ENCODE measurements around the gene FAM13B. TPM values are rescaled to one million over a fixed set of nuclear protein-coding genes. Genes with fewer than 3 reads are reported as not detected.

Gene FAM13B
- total RNA-seq, 1 experiment from 2014 or later, result 13.6 TPM

- POLR2A ChIA-PET, result no interaction called here
- Histone ChIP-seq H3K4me3 (replicated peaks in 1 of 2; ENCODE audit: low read depth in 1 of 2, low read length in 2 of 2) (no peak overlapping the region), H3K79me2 (ENCODE audit: insufficient read depth, low read length) (no peaks in the 10 kb centered on the region), H2AFZ (ENCODE audit: low read depth, low read length, poor library complexity, severe bottlenecking) (no peak overlapping the region), H3K9me2 (ENCODE audit: insufficient read depth) (no peaks in the 10 kb centered on the region), H3K27ac (ENCODE audit: low read depth, low read length) (no peak overlapping the region), H3K9ac (ENCODE audit: low read length) (no peak overlapping the region), H3K27me3 (ENCODE audit: insufficient read depth, low read length) (no peaks in the 10 kb centered on the region), H3K9me3 (ENCODE audit: control insufficient read depth in 1 of 2, insufficient read depth in 1 of 2, low read depth in 1 of 2, low read length in 2 of 2) (no peaks in the 10 kb centered on the region), H3K4me2 (ENCODE audit: low read length) (no peak overlapping the region), H4K20me1 (ENCODE audit: insufficient read depth) (no peaks in the 10 kb centered on the region), H3K4me1 (ENCODE audit: control insufficient read depth in 1 of 2, insufficient read depth in 2 of 2, low read length in 2 of 2) (no peaks in the 10 kb centered on the region), H3K36me3 (ENCODE audit: control insufficient read depth in 1 of 2, insufficient read depth in 2 of 2, low read length in 2 of 2) (peaks cover 11 to 29% of the 10 kb centered on the region in 2 experiments)
- BruUV-seq (replicated peaks), result no TSS peak
- DNase-seq (ENCODE audit: low read depth, low spot score) (no peak), ATAC-seq (no peak)
- intact Hi-C loops (cut with micrococcal nuclease), result no loop called here
- CTCF ChIA-PET, result interaction anchor here (1.3 kb wide), 1 partner anchor 157 kb away, joined by 4 read pairs; no protein-coding TSS in a partner anchor
- RAD21 ChIA-PET (ENCODE audit: low non-redundant PET in 1 of 2, low total read pairs in 2 of 2, uncharacterized antibody in 2 of 2, unreplicated experiment in 2 of 2), result no interaction called here
- TF ChIP-seq MAX (IDR thresholded peaks at IDR 0.05) (no peak), YY1 (IDR thresholded peaks at IDR 0.05; ENCODE audit: extremely low read depth, insufficient replicate concordance, low read depth, low read length) (no peak)
Measured at GRCh38 chr5:137935694-137936093, 97.2 kb downstream of the FAM13B start.

GRCh38 chr5:137935190-137935589 lies 97.7 kb downstream of the FAM13B start:
- ChIA-PET POLR2A (no interaction called here), RAD21 (ENCODE audit: low non-redundant PET in 1 of 2, low total read pairs in 2 of 2, uncharacterized antibody in 2 of 2, unreplicated experiment in 2 of 2) (no interaction called here), CTCF (interaction anchor here (1.3 kb wide), 1 partner anchor 156 kb away, joined by 4 read pairs; no protein-coding TSS in a partner anchor)
- Histone ChIP-seq H3K9ac (ENCODE audit: low read length) (no peak overlapping the region), H3K4me2 (ENCODE audit: low read length) (no peak overlapping the region), H2AFZ (ENCODE audit: low read depth, low read length, poor library complexity, severe bottlenecking) (no peak overlapping the region), H3K4me3 (replicated peaks in 1 of 2; ENCODE audit: low read depth in 1 of 2, low read length in 2 of 2) (no peak overlapping the region), H3K27me3 (ENCODE audit: insufficient read depth, low read length) (no peaks in the 10 kb centered on the region), H3K27ac (ENCODE audit: low read depth, low read length) (no peak overlapping the region), H3K4me1 (ENCODE audit: control insufficient read depth in 1 of 2, insufficient read depth in 2 of 2, low read length in 2 of 2) (no peaks in the 10 kb centered on the region), H3K79me2 (ENCODE audit: insufficient read depth, low read length) (no peaks in the 10 kb centered on the region), H3K36me3 (ENCODE audit: control insufficient read depth in 1 of 2, insufficient read depth in 2 of 2, low read length in 2 of 2) (peaks cover 11 to 24% of the 10 kb centered on the region in 2 experiments), H4K20me1 (ENCODE audit: insufficient read depth) (no peaks in the 10 kb centered on the region), H3K9me3 (ENCODE audit: control insufficient read depth in 1 of 2, insufficient read depth in 1 of 2, low read depth in 1 of 2, low read length in 2 of 2) (no peaks in the 10 kb centered on the region), H3K9me2 (ENCODE audit: insufficient read depth) (no peaks in the 10 kb centered on the region)
- no peak for TF ChIP-seq EZH2 (IDR thresholded peaks at IDR 0.05)
- TF ChIP-seq JUND (IDR thresholded peaks at IDR 0.05), result no peak
- no peak for TF ChIP-seq YY1 (IDR thresholded peaks at IDR 0.05; ENCODE audit: extremely low read depth, insufficient replicate concordance, low read depth, low read length)
- no peak for TF ChIP-seq CTCF (IDR thresholded peaks at IDR 0.05 in 2 of 3, conservative IDR thresholded peaks at IDR 0.05 in 1 of 3; ENCODE audit: borderline replicate concordance in 1 of 3, insufficient read depth in 1 of 3, low read depth in 2 of 3, low read length in 2 of 3)
- TF ChIP-seq POLR2A (IDR thresholded peaks at IDR 0.05; ENCODE audit: borderline replicate concordance, extremely low read depth, insufficient read depth, insufficient read length), result no peak
- no peak for TF ChIP-seq ELF1 (IDR thresholded peaks at IDR 0.05; ENCODE audit: borderline replicate concordance, low read depth)
- ATAC-seq (no peak), DNase-seq (ENCODE audit: low read depth, low spot score) (no peak)
- no TSS peak for BruUV-seq (replicated peaks)
- intact Hi-C loops (cut with micrococcal nuclease), result no loop called here
